CD4-positive, alpha-beta T cell treated with Interleukin-15 for 4 hours (primary cell): ENCODE measurements around the gene TRIM9.

ENCODE experiments used
- DNase-seq: peaks from one replicate; pipeline ENCODE4 v3.0.0-alpha.2; 2020; ENCODE audit warnings: low spot score

Gene TRIM9

GRCh38 chr14:51094901-51095853 lies at the start of gene TRIM9:
TRIM9 (minus strand) TSS chr14:51095105; CDS start chr14:51094939, 166 bp downstream.
- peak; percentile 91 for DNase-seq

- DNase-seq, result no peak
Measured at GRCh38 chr14:51140856-51141255, 46.0 kb upstream of the TRIM9 start.

GRCh38 chr14:51140338-51140737 lies 45.4 kb upstream of the TRIM9 start:
- no peak for DNase-seq

- DNase-seq, result no peak
Measured at GRCh38 chr14:51139121-51139681, 44.3 kb upstream of the TRIM9 start.

GRCh38 chr14:51138404-51139103 lies 43.6 kb upstream of the TRIM9 start:
- no peak for DNase-seq

- no peak for DNase-seq
Measured at GRCh38 chr14:51131516-51131915, 36.6 kb upstream of the TRIM9 start.

GRCh38 chr14:51129130-51129529 lies 34.2 kb upstream of the TRIM9 start:
- DNase-seq, result no peak

GRCh38 chr14:51124029-51124428 lies 29.1 kb upstream of the TRIM9 start:
- DNase-seq, result no peak

GRCh38 chr14:51121096-51121495 lies 26.2 kb upstream of the TRIM9 start:
- DNase-seq, result no peak

GRCh38 chr14:51119411-51120051 lies 24.6 kb upstream of the TRIM9 start:
- no peak for DNase-seq

- DNase-seq, result no peak
Measured at GRCh38 chr14:51118993-51119392, 24.1 kb upstream of the TRIM9 start.

GRCh38 chr14:51117593-51117992 lies 22.7 kb upstream of the TRIM9 start:
- DNase-seq, result no peak

- no peak for DNase-seq
Measured at GRCh38 chr14:51116682-51117081, 21.8 kb upstream of the TRIM9 start.

GRCh38 chr14:51109651-51110050 lies 14.7 kb upstream of the TRIM9 start:
- no peak for DNase-seq

GRCh38 chr14:51107801-51108200 lies 12.9 kb upstream of the TRIM9 start:
- no peak for DNase-seq

GRCh38 chr14:51104467-51104866 lies 9.6 kb upstream of the TRIM9 start:
- no peak for DNase-seq

- DNase-seq, result no peak
Measured at GRCh38 chr14:51097287-51097686, 2.4 kb upstream of the TRIM9 start.

GRCh38 chr14:51096870-51097269 lies 2.0 kb upstream of the TRIM9 start:
- DNase-seq, result no peak

GRCh38 chr14:51095854-51096823 lies 1.2 kb upstream of the TRIM9 start:
- DNase-seq, result no peak

GRCh38 chr14:51094282-51094821 lies 553 bp downstream of the TRIM9 start:
- no peak for DNase-seq
